ENCODE data around the gene HIC1.
A peak's percentile ranks its signal among the peaks of the same experiment; 100 is the strongest.

DNA sequence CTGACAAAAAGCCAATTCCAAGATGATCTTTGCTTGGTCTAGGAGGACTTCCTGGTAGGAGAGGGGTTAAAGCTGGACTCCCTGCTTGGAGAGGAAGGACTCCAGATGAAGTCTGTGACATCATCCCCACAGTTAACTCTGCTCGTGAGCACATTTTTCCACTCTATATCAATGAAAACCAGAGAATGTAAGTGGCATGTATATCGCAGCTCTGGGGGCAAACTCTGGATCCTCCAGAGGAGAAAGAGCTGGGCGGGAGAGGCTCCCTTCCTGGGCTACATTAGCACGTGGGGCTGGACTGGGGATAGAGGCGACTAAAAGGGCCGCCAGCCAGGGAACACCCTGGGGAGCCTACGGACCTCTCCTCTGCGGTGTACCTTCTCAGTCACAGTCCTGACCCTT is 34.1 kb downstream of the HIC1 start:
- TF ChIP-seq, protein P1, sequence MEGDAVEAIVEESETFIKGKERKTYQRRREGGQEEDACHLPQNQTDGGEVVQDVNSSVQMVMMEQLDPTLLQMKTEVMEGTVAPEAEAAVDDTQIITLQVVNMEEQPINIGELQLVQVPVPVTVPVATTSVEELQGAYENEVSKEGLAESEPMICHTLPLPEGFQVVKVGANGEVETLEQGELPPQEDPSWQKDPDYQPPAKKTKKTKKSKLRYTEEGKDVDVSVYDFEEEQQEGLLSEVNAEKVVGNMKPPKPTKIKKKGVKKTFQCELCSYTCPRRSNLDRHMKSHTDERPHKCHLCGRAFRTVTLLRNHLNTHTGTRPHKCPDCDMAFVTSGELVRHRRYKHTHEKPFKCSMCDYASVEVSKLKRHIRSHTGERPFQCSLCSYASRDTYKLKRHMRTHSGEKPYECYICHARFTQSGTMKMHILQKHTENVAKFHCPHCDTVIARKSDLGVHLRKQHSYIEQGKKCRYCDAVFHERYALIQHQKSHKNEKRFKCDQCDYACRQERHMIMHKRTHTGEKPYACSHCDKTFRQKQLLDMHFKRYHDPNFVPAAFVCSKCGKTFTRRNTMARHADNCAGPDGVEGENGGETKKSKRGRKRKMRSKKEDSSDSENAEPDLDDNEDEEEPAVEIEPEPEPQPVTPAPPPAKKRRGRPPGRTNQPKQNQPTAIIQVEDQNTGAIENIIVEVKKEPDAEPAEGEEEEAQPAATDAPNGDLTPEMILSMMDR (IDR thresholded peaks at IDR 0.05): no peak
- TF ChIP-seq POLR2A (IDR thresholded peaks at IDR 0.05) (no peak), POLR2AphosphoS5 (IDR thresholded peaks at IDR 0.05; ENCODE audit: insufficient read depth in 1 of 2, low read depth in 1 of 2) (peak in 1 of 2 donors; percentile 18)
